ENCODE measurements around the gene DPEP2.

- TF ChIP-seq ZNF592 (IDR thresholded peaks at IDR 0.05) = no peak
- TF ChIP-seq HCFC1 (IDR thresholded peaks at IDR 0.05; ENCODE audit: low read length) = no peak
- no peak for TF ChIP-seq POLR2A (IDR thresholded peaks at IDR 0.05; ENCODE audit: low read depth, low read length)
- TF ChIP-seq EP300 (IDR thresholded peaks at IDR 0.05; ENCODE audit: borderline replicate concordance in 1 of 2, control insufficient read depth in 1 of 2, low read depth in 2 of 2, low read length in 2 of 2) = no peak
- no peak for TF ChIP-seq JUND (IDR thresholded peaks at IDR 0.05; ENCODE audit: low read depth, low read length)
- TF ChIP-seq RAD21 (IDR thresholded peaks at IDR 0.05; ENCODE audit: insufficient read depth, low read depth, low read length) = no peak
- 0 out of 6 replicates have a peak, but pooled peaks of 1 of the 3 experiments have one; percentile 11 for TF ChIP-seq CTCF (IDR thresholded peaks at IDR 0.05 in 2 of 3, conservative IDR thresholded peaks at IDR 0.05 in 1 of 3; ENCODE audit: control insufficient read depth in 2 of 3, extremely low read depth in 1 of 3, insufficient read depth in 1 of 3, low read depth in 3 of 3, low read length in 3 of 3)
These were observed 19.2 kb downstream of the DPEP2 start, which contains the start of gene DPEP3 for GRCh38 chr16:67979955-67980678.

Data from GM12878 (cell line).